HepG2 (cell line): ENCODE measurements around the gene ACOT6. TPM values are rescaled to one million over a fixed set of nuclear protein-coding genes. Genes with fewer than 3 reads are reported as not detected.

Experiments used
- AHDC1 ChIP-seq: sonication (generic); formaldehyde crosslinking; IDR thresholded peaks from 2 replicates; pipeline ENCODE4 v1.5.1; 2020; ENCODE audit warnings: mild to moderate bottlenecking, missing genetic modification reagents, borderline replicate concordance
- HNRNPK ChIP-seq: fragments of 200-400 bp; formaldehyde crosslinking; IDR thresholded peaks from 2 replicates; pipeline ENCODE4 v1.6.1; 2018; ENCODE audit warnings: low read length, low read depth, moderate library complexity, mild to moderate bottlenecking; ENCODE audit not compliant: poor library complexity, severe bottlenecking
- MXI1 ChIP-seq: IDR thresholded peaks from 3 replicates; pipeline ENCODE4 v1.6.1; 2012; ENCODE audit warnings: low read depth, low read length, inconsistent platforms, borderline replicate concordance
- RNF219 ChIP-seq: sonication (generic); formaldehyde crosslinking; IDR thresholded peaks from 2 replicates; pipeline ENCODE4 v1.5.0; 2020; ENCODE audit warnings: mild to moderate bottlenecking, missing genetic modification reagents
- USF2 ChIP-seq, 2 experiments: sonication (generic) in 1 of 2; formaldehyde crosslinking in 1 of 2; IDR thresholded peaks; 2 replicates each; pipeline versions ENCODE4 v1.5.1 to v1.6.1; 2011 to 2020; ENCODE audit warnings: borderline replicate concordance in 1 of 2, low read depth in 1 of 2, low read length in 1 of 2, mild to moderate bottlenecking in 1 of 2, missing genetic modification reagents in 1 of 2, moderate library complexity in 1 of 2
- ZBTB49 ChIP-seq: sonication (generic); formaldehyde crosslinking; IDR thresholded peaks from 2 replicates; pipeline ENCODE4 v1.4.0; 2020; ENCODE audit warnings: missing genetic modification reagents, borderline replicate concordance
- ZMYM4 ChIP-seq: sonication (generic); formaldehyde crosslinking; IDR thresholded peaks from 2 replicates; pipeline ENCODE4 v1.8.1; 2023; ENCODE audit warnings: mild to moderate bottlenecking, missing genetic modification reagents
- ZNF124 ChIP-seq: sonication (generic); formaldehyde crosslinking; IDR thresholded peaks from 2 replicates; pipeline ENCODE4 v1.4.0; 2020; ENCODE audit warnings: missing genetic modification reagents
- polyA plus RNA-seq, 8 experiments: library from polyadenylated mRNA; depleted of rRNA in 3 of 8; stranded (reverse) in 7 of 8; unstranded in 1 of 8; fragments of >200 nt; fragmentation: Illumina TruSeq in 4 of 8; extraction: Trizol in 4 of 8; gene quantifications; 2 replicates each; pipeline versions ENCODE4 v1.2.1 to v1.2.3, GENCODE V29; 2011 to 2016; ENCODE audit warnings: low read depth in 4 of 8, missing spikeins in 1 of 8, mixed read lengths in 1 of 8; ENCODE audit not compliant: insufficient read depth in 1 of 8
- total RNA-seq, 5 experiments: library from RNA; depleted of rRNA; stranded (reverse); fragments of >200 nt; fragmentation: Illumina TruSeq; extraction: Trizol; gene quantifications; 2 replicates each; pipeline ENCODE4 v1.2.3, GENCODE V29; 2016; ENCODE audit warnings: low read depth in 1 of 5
- TF ChIP-seq, protein P1 (sequence below): sonication (generic); formaldehyde crosslinking; conservative IDR thresholded peaks from 2 replicates; pipeline ENCODE4 v1.5.0; 2020; ENCODE audit warnings: missing genetic modification reagents
- TF ChIP-seq, protein P2 (sequence below): sonication (generic); formaldehyde crosslinking; IDR thresholded peaks from 2 replicates; pipeline ENCODE4 v1.5.0; 2020; ENCODE audit warnings: missing genetic modification reagents, mild to moderate bottlenecking, borderline replicate concordance

ACOT6 gene
- total and polyA plus RNA-seq, 2 of the 13 experiments (the other 11 are each of a cell fraction or from before 2014, with no cell fraction given) = 0.15 to 0.27 TPM

DNA sequence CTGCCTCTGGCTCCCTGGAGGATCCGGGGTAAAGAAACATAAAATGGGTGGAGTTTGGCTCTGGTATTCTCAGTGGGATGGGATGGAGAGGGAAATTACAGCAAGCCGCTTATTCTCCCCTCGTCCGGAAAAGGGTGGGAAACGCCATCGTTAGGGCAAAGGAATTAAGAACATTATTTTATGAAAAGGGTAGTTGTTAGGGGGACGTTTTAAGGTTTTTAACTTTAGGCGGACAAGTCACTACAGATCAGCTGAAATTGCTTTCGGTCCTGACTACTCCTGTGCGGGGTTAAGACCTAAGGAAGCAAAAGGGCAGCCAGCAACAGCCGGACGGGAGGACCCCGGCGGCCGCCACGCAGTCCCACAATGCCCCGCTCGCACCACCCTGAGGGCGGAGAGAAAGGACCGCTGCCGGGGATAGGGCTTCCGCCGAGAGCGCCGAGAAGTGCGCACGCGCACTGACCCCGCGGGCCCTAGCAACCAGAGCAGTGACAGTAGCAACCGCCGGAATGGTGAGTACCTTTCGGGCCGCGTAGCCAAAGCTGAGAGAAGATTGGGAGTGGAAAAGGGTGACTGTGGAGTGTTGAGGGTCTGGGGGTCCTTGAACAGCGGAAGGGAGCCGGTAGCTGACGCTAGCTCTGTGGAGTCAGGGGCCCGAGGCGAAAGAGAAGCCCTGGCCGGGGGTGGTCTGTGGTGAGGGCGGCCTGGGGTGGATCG is 32.4 kb downstream of the ACOT6 start, which contains the start of gene DNAL1 (continued):
- TF ChIP-seq, protein P1, sequence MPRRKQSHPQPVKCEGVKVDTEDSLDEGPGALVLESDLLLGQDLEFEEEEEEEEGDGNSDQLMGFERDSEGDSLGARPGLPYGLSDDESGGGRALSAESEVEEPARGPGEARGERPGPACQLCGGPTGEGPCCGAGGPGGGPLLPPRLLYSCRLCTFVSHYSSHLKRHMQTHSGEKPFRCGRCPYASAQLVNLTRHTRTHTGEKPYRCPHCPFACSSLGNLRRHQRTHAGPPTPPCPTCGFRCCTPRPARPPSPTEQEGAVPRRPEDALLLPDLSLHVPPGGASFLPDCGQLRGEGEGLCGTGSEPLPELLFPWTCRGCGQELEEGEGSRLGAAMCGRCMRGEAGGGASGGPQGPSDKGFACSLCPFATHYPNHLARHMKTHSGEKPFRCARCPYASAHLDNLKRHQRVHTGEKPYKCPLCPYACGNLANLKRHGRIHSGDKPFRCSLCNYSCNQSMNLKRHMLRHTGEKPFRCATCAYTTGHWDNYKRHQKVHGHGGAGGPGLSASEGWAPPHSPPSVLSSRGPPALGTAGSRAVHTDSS = no peak
- TF ChIP-seq MXI1 = peak; percentile 78; the same call in 1 of the 3 replicates
- no peak for TF ChIP-seq USF2 (IDR thresholded peaks at IDR 0.05; ENCODE audit: low read depth, low read length)
- TF ChIP-seq USF2 (CRISPR knock-in tag; IDR thresholded peaks at IDR 0.05; ENCODE audit: borderline replicate concordance) = no peak
- no peak for TF ChIP-seq RNF219 (CRISPR knock-in tag)
- TF ChIP-seq AHDC1 (CRISPR knock-in tag) = no peak
- TF ChIP-seq ZNF124 = peak; percentile 42; the same call in 1 of the 2 replicates
- no peak for TF ChIP-seq HNRNPK
- no peak for TF ChIP-seq ZBTB49 (CRISPR knock-in tag)
- TF ChIP-seq ZMYM4 (CRISPR knock-in tag) = peak; percentile 57; the same call in 1 of the 2 replicates
- TF ChIP-seq, protein P2, sequence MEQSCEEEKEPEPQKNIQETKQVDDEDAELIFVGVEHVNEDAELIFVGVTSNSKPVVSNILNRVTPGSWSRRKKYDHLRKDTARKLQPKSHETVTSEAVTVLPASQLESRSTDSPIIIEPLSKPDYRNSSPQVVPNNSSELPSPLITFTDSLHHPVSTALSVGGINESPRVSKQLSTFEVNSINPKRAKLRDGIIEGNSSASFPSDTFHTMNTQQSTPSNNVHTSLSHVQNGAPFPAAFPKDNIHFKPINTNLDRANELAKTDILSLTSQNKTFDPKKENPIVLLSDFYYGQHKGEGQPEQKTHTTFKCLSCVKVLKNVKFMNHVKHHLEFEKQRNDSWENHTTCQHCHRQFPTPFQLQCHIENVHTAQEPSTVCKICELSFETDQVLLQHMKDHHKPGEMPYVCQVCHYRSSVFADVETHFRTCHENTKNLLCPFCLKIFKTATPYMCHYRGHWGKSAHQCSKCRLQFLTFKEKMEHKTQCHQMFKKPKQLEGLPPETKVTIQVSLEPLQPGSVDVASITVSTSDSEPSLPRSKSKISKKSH (CRISPR knock-in tag) = peak; percentile 68; the same call in 1 of the 2 replicates
